ENCODE data around the gene DKK2.

The DKK2 gene

GRCh38 chr4:107017443-107018343 is 18.4 kb downstream of the DKK2 start:
- DNase-seq (ENCODE audit: low read depth in 2 of 2) = no peak

- DNase-seq (ENCODE audit: low read depth in 2 of 2) = no peak
These were observed 24.8 kb downstream of the DKK2 start for GRCh38 chr4:107011312-107011711.

- DNase-seq (ENCODE audit: low read depth in 2 of 2) = no peak
These were observed 26.7 kb downstream of the DKK2 start for GRCh38 chr4:107009196-107009968.

- DNase-seq (ENCODE audit: low read depth in 2 of 2) = no peak
These were observed 28.0 kb downstream of the DKK2 start for GRCh38 chr4:107008115-107008514.

DNA sequence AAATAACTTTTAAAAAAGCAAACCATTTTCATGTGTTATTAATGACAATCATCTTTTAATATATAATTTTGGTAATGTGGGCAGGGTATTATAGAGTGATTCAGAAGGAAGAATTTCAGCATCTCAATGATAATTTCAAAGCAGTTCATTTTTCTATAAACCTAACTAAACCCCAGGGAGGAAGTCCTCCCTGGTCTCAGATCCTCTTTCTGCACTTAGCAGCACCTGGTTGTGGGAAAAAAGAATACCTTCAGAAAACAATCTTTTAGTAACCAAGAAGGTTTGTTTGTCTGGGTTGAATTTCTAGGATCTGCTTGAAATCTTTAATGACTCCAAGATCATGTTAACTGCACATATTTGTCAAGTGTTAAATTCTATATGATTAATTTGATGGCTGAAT is 29.9 kb downstream of the DKK2 start:
- DNase-seq (ENCODE audit: low read depth in 2 of 2) = no peak

GRCh38 chr4:106996490-106996889 is 39.6 kb downstream of the DKK2 start:
- no peak for DNase-seq (ENCODE audit: low read depth in 2 of 2)

GRCh38 chr4:106993827-106994226 is 42.3 kb downstream of the DKK2 start:
- DNase-seq (ENCODE audit: low read depth in 2 of 2) = no peak

- no peak for DNase-seq (ENCODE audit: low read depth in 2 of 2)
These were observed 48.8 kb downstream of the DKK2 start for GRCh38 chr4:106987311-106987710.

GRCh38 chr4:106986486-106986885 is 49.6 kb downstream of the DKK2 start:
- DNase-seq (ENCODE audit: low read depth in 2 of 2) = no peak

GRCh38 chr4:106985830-106986229 is 50.3 kb downstream of the DKK2 start:
- no peak for DNase-seq (ENCODE audit: low read depth in 2 of 2)

DNA sequence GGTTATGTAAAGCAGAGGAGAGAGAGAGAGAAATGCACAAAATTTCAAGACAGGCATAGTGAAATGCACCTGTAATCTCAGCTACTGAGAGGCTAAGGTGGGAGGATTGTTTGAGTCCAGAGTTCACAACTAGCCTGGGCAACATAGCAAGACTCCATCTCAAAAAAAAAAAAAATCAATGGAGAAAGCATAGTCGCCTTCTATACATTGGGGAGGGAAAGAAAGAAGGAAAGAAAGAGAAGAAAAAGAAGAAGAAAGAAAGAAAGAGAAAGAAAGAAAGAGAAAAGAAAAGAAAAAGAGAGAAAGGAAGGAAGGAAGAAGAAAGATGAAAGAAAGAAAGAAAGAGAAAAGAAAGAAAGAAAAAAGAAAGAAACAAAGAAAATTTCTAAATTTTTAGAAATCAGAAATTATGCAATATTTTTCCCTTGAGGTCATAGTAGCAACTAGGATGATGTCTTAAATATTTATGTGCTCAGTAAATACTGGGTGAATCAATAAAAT is 53.4 kb downstream of the DKK2 start:
- no peak for DNase-seq (ENCODE audit: low read depth in 2 of 2)

DNA sequence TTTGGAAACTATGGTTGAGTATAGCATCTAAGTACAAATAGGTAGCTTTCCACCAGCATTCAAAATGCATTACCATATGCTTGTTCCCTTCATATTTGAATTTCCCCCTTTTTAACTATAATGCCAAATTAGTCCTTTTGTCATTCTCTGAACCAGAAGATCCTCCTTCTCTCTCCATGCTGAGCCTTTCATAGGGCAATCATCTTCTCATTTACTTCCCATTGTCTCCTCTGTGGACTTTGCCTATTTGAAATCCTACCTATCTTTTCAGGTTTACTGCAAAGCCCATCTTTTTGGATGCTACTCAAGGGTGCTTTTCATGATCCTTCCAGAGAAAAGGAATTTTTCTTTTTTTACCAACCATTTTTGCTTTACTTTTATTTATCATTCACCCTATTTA is 54.7 kb downstream of the DKK2 start:
- DNase-seq (ENCODE audit: low read depth in 2 of 2) = no peak

DNA sequence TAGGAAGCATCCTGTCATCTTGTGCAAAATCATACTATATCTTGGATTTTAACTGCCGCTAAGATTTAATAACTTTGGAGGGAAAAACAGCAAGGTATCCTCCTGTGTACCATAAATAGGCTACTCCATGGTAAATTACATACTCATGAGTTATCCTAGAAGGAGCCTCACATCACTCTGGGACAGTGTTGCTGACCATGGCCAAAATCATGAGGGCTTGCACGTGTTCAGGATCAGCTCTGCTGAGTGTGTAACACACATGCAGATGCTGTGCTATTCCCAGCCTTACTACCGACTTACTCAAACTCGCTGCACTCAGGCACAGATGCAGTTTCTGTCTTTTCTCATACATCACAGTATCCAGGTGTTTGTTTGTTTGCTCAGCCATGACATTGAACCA is 56.6 kb downstream of the DKK2 start:
- DNase-seq (ENCODE audit: low read depth in 2 of 2) = no peak

DNA sequence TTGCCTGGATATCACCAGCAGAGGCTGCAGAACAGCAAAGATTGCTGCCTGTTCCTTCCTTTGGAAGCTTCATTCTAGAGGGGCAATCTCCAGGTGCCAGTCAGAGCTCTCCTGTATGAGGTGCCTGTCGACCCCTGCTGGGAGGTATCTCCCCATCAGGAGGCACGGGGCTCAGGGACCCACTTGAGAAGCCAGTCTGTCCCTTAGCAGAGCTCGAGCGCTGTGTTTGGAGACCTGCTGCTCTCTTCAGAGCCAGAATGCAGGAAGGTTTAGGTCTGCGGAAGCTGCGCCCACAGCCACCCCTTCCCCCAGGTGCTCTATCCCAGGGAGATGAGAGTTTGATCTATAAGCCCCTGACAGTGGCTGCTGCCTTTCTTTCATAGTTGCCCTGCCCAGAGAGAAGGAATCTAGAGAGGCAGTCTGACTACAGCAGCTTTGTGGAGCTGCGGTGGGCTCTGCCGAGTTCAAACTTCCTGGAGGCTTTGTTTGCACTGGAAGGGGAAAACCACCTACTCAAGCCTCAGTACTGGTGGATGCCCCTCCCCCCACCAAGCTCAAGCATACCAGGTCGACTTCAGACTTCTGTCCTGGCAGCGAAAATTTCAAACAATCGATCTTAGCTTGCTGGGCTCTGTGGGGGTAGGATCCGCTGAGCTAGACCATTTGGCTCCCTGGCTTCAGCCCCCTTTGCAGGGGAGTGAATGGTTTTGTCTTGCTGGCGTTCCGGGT is 57.9 kb downstream of the DKK2 start:
- DNase-seq (ENCODE audit: low read depth in 2 of 2) = no peak

DNA sequence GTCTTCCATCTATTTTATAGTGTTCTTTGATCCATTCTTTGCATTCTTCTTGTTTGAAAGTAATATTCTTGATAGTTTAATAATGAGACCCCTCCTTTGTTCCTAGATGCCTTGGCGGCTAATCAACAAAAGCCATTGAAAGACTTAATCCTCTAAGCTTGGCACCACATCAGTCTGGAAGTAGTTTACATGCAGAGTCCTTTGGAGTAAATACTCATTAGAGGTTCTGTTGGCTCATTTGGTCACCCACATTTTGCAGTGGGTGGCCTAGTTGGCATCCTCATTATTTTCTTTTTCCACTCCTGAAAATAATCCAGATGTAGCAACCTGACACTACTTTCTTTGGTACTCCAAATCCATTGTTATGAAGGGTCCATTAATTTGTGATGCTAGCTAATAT is 64.5 kb downstream of the DKK2 start:
- DNase-seq (ENCODE audit: low read depth in 2 of 2) = no peak

DNA sequence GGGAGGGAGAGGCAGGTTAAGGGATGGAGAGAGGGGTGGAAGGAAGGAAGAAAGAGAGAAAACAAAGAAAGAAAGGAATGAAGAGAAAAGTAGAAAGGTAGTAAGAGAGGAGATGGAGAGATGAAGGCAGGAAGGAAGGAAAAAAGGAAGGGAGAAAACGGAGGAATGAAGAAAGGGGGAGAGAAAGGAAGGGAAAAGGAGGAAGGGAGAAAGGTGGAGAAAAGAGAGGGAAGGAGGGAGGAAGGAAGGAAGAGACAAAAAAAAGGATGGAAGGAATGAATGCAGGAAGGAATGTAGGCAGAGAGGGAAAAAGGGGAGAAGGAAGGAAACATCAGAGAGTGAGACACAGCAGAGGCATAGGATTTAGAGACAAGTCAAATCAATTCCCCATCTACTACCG is 68.2 kb downstream of the DKK2 start:
- DNase-seq (ENCODE audit: low read depth in 2 of 2) = no peak

DNA sequence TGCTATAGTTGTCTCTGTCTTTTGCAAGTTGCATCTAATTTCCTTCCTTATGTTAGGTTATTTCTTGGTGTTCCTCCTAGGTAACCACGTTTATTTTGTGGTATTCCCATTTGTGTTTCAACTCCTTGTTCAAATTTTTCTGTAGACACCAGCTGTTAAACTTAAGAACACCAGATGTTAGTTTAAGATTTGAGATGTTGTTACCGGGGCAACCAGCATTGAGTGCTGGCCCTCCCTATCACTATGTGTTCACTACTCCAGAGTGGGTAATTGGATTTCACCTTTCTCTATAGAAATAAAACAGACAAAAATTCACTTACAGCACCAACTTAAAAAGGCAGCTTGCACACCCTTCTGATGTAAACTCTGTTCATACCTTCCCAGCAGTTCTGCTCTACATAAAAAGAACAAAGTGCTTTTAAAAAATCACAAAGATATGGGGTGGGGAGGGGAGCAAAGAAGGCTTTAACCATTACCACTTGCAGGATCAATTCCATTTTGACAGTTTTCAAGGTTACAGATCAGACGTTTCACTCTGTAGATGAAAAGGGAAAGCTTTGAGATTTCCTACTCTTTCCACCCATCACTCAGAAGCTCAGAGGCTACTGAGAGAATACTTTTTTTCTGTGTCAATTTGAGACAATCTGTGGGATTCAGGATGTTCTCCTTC is 82.9 kb downstream of the DKK2 start:
- DNase-seq (ENCODE audit: low read depth in 2 of 2) = no peak

DNA sequence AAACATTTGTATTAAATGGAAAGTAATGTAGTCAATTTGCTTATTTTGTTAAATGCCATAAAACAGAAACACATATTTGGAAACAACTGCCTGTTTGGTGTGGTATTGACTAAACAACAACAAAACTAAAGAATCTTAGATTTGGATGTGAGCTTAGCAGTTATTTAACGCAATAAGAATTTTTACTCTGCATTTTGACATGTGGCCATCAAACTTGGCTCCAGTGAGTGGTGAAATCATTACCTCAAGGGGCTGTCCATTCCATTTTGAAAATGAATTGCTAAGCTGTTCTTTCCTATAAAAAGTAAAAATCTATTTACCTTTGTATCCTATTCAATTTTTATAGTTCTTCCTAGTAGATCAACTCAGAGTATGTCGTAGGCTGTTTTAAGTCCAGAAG is 84.2 kb downstream of the DKK2 start:
- no peak for DNase-seq (ENCODE audit: low read depth in 2 of 2)

- DNase-seq (ENCODE audit: low read depth in 2 of 2) = no peak
These were observed 94.3 kb downstream of the DKK2 start for GRCh38 chr4:106941841-106942240.

- DNase-seq (ENCODE audit: low read depth in 2 of 2) = no peak
These were observed 105.6 kb downstream of the DKK2 start for GRCh38 chr4:106930522-106930921.

DNA sequence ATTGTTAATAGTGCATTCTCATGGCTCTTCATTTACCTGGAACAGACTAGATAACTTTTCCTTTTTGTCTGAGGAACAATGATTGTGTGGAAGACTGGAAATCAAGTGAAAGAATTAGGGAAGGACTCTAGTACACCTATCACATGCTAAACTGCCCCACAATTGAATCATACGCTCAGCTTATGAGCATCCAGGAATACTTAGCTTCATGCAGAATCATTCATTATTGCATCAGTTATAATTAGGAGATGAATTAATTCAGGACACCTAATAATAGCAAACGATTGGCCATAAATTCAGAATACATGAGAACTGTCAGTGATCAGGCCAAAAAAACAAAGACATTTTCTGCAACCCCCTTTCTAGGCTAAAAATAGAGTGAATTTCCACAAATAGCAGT is 106.9 kb downstream of the DKK2 start:
- DNase-seq (ENCODE audit: low read depth in 2 of 2) = no peak

DNA sequence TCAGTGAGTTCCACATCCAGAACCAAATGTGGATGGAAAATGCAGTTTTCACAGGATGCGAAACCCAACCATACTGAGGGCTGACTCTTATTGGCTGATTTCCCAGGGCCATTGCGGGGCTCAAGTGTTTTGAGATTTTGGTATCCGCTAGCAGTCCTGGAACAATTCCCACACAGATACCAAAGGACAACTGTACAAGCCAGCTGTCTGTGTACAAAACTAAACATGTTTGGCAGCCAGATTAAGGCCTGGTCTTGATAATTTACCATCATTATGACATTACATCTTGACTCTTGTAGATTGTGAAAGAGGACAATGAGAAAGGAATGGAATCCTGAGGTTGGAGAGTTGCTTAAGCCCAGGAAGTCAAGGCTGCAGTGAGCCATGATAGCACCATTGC is 121.9 kb downstream of the DKK2 start:
- DNase-seq (ENCODE audit: low read depth in 2 of 2) = no peak
